SK-N-SH (cell line): Measurements from ENCODE around the gene MLLT1. TPM values are rescaled to one million over a fixed set of nuclear protein-coding genes. Genes with fewer than 3 reads are reported as not detected.

ENCODE experiments used
- CTCF ChIA-PET: fragments of 300-600, 350-600 bp; formaldehyde crosslinking; extraction: SDS; loops from one replicate; lab custom pipeline; 2021; lab: Yijun Ruan, JAX
- POLR2A ChIA-PET: fragments of 350-600 bp; sonication (Branson Sonifier 250); formaldehyde crosslinking; extraction: SDS; loops from one replicate; lab custom pipeline; 2020; ENCODE audit warnings: antibody characterized with exemption, inconsistent platforms; lab: Yijun Ruan, JAX
- DNase-seq: peaks from one replicate; pipeline ENCODE4 v3.0.0; 2012
- H2AFZ ChIP-seq: fragments of 200-600 bp; sonication (generic); 2 replicates; pipeline ENCODE4 v1.8.1; 2016; ENCODE audit warnings: antibody characterized with exemption, mild to moderate bottlenecking, low read depth
- H3F3A ChIP-seq: fragments of 200-600 bp; sonication (generic); replicated peaks from 2 replicates; pipeline ENCODE3; 2016; ENCODE audit warnings: antibody characterized with exemption, mild to moderate bottlenecking; ENCODE audit not compliant: insufficient read depth
- H3K27ac ChIP-seq, 2 experiments: fragments of 200-500 bp in 1 of 2; fragments of 200-600 bp in 1 of 2; sonication (Bioruptor generic) in 1 of 2; sonication (generic), shearing (Covaris generic) in 1 of 2; 2 replicates each; pipeline versions ENCODE4 v1.5.1 to v1.6.1; 2014 to 2016; ENCODE audit warnings: low read depth in 2 of 2, inconsistent platforms in 1 of 2, low read length in 1 of 2, mild to moderate bottlenecking in 1 of 2, mixed read lengths in 1 of 2
- H3K27me3 ChIP-seq: fragments of 200-600 bp; sonication (generic), shearing (Covaris generic); 2 replicates; pipeline ENCODE4 v1.6.1; 2016; ENCODE audit warnings: mixed run types; ENCODE audit not compliant: insufficient read depth
- H3K36me3 ChIP-seq, 2 experiments: fragments of 200-500 bp in 1 of 2; fragments of 200-600 bp in 1 of 2; sonication (Bioruptor generic) in 1 of 2; sonication (generic) in 1 of 2; replicated peaks in 1 of 2; 2 replicates each; pipeline versions ENCODE3 to v1.5.1; 2014 to 2016; ENCODE audit warnings: low read length in 1 of 2, mild to moderate bottlenecking in 1 of 2; ENCODE audit not compliant: insufficient read depth in 2 of 2, control insufficient read depth in 1 of 2
- H3K4me1 ChIP-seq, 2 experiments: fragments of 200-500 bp in 1 of 2; fragments of 200-600 bp in 1 of 2; sonication (Bioruptor generic) in 1 of 2; sonication (generic), shearing (Covaris generic) in 1 of 2; 2 replicates each; pipeline versions ENCODE4 v1.5.1 to v1.6.1; 2014 to 2016; ENCODE audit warnings: low read depth in 1 of 2, low read length in 1 of 2, mixed run types in 1 of 2; ENCODE audit not compliant: insufficient read depth in 2 of 2, control insufficient read depth in 1 of 2
- H3K4me2 ChIP-seq: fragments of 200-600 bp; sonication (generic), shearing (Covaris generic); 2 replicates; pipeline ENCODE4 v1.6.1; 2017; ENCODE audit warnings: mixed run types
- H3K4me3 ChIP-seq, 2 experiments: fragments of 200-500 bp in 1 of 2; fragments of 200-600 bp in 1 of 2; sonication (Bioruptor generic) in 1 of 2; sonication (generic), shearing (Covaris generic) in 1 of 2; 2 replicates each; pipeline versions ENCODE4 v1.5.1 to v1.8.1; 2014 to 2016; ENCODE audit warnings: low read depth in 2 of 2, inconsistent platforms in 1 of 2, low read length in 1 of 2, mild to moderate bottlenecking in 1 of 2, mixed read lengths in 1 of 2, moderate library complexity in 1 of 2
- H3K79me2 ChIP-seq: fragments of 200-600 bp; sonication (generic); 2 replicates; pipeline ENCODE4 v1.8.1; 2017; ENCODE audit warnings: mild to moderate bottlenecking; ENCODE audit not compliant: insufficient read depth
- H3K9ac ChIP-seq: fragments of 200-600 bp; sonication (generic); 2 replicates; pipeline ENCODE4 v1.6.1; 2017; ENCODE audit warnings: mixed run types
- H3K9me2 ChIP-seq: fragments of 200-600 bp; sonication (generic); 2 replicates; pipeline ENCODE4 v1.6.1; 2017; ENCODE audit warnings: mixed run types
- H3K9me3 ChIP-seq: fragments of 200-600 bp; sonication (generic); 2 replicates; pipeline ENCODE4 v1.6.1; 2017; ENCODE audit warnings: mixed run types, mild to moderate bottlenecking, moderate library complexity
- H4K20me1 ChIP-seq: fragments of 200-600 bp; sonication (generic); 2 replicates; pipeline ENCODE4 v1.6.1; 2017; ENCODE audit warnings: mild to moderate bottlenecking, mixed run types; ENCODE audit not compliant: insufficient read depth
- CHD2 ChIP-seq: fragments of 150-350 bp; IDR thresholded peaks from 2 replicates; pipeline ENCODE4 v1.6.1; 2018; ENCODE audit warnings: low read length; ENCODE audit not compliant: partially characterized antibody
- CTCF ChIP-seq: fragments of 200-600 bp; sonication (generic); IDR thresholded peaks from 2 replicates; pipeline ENCODE4 v1.6.1; 2017; ENCODE audit warnings: antibody characterized with exemption, mild to moderate bottlenecking, moderate library complexity
- ELF1 ChIP-seq: IDR thresholded peaks from 2 replicates; pipeline ENCODE4 v1.4.0; 2012
- EZH2phosphoT487 ChIP-seq: fragments of 200-600 bp; sonication (generic); IDR thresholded peaks from 2 replicates; pipeline ENCODE4 v1.6.1; 2017; ENCODE audit warnings: low read depth, mixed run types, mild to moderate bottlenecking, antibody characterized with exemption, moderate library complexity, borderline replicate concordance
- FOSL2 ChIP-seq: IDR thresholded peaks from 2 replicates; pipeline ENCODE4 v1.4.0; 2012; ENCODE audit warnings: low read depth, mild to moderate bottlenecking, moderate library complexity, borderline replicate concordance
- FOXJ3 ChIP-seq: sonication (generic); formaldehyde crosslinking; IDR thresholded peaks from 2 replicates; pipeline ENCODE4 v1.5.1; 2020; ENCODE audit warnings: mild to moderate bottlenecking, missing genetic modification reagents
- GABPA ChIP-seq: IDR thresholded peaks from 2 replicates; pipeline ENCODE4 v1.4.0; 2012; ENCODE audit warnings: low read depth, mild to moderate bottlenecking
- JUND ChIP-seq: IDR thresholded peaks from 2 replicates; pipeline ENCODE4 v1.4.0; 2012
- MEF2A ChIP-seq: IDR thresholded peaks from 2 replicates; pipeline ENCODE4 v1.4.0; 2012; ENCODE audit warnings: low read depth, borderline replicate concordance
- NFIC ChIP-seq: IDR thresholded peaks from 2 replicates; pipeline ENCODE4 v1.4.0; 2012; ENCODE audit warnings: borderline replicate concordance
- PBX3 ChIP-seq: IDR thresholded peaks from 2 replicates; pipeline ENCODE4; 2012
- SIN3A ChIP-seq: IDR thresholded peaks from 2 replicates; pipeline ENCODE4 v1.6.1; 2012; ENCODE audit warnings: low read depth, mild to moderate bottlenecking, low read length, moderate library complexity, borderline replicate concordance
- SMC3 ChIP-seq: IDR thresholded peaks from 2 replicates; pipeline ENCODE4 v1.6.1; 2012; ENCODE audit warnings: low read depth, low read length, improper control_type of control experiment
- TAF1 ChIP-seq: IDR thresholded peaks from 2 replicates; pipeline ENCODE4 v1.6.1; 2012; ENCODE audit warnings: low read depth, mild to moderate bottlenecking, low read length, moderate library complexity, borderline replicate concordance
- USF1 ChIP-seq: IDR thresholded peaks from 2 replicates; pipeline ENCODE4 v1.4.0; 2012; ENCODE audit warnings: low read depth, borderline replicate concordance
- YY1 ChIP-seq: IDR thresholded peaks from 2 replicates; pipeline ENCODE4 v1.4.0; 2012; ENCODE audit warnings: low read depth, mild to moderate bottlenecking
- WGBS: methylation state at CpG from one replicate; pipeline ENCODE4 v1.1.6; 2017; ENCODE audit warnings: low lambda C conversion rate; 5-methylcytosine and 5-hydroxymethylcytosine counted together
- polyA plus RNA-seq, 3 experiments: library from polyadenylated mRNA; depleted of rRNA; stranded (reverse); fragments of >200 nt; gene quantifications; 2 replicates each; pipeline ENCODE4 v1.2.3, GENCODE V29; 2012

MLLT1 gene
- polyA plus RNA-seq, 1 of the 3 experiments (the other 2 are of a cell fraction) = 19.0 TPM

- no peak for TF ChIP-seq SMC3
- no peak for TF ChIP-seq CHD2
- TF ChIP-seq FOXJ3 (CRISPR knock-in tag) = no peak
- no peak for TF ChIP-seq FOSL2
- TF ChIP-seq TAF1 = no peak
These were observed 94.5 kb downstream of the MLLT1 start (continued) for GRCh38 chr19:6185093-6185834.

GRCh38 chr19:6181119-6181518, 98.7 kb downstream of the MLLT1 start:
- DNase-seq = no peak
- H3K4me3 ChIP-seq = no peak overlapping the region
- peaks cover 16% of the 10 kb centered on the region; the same call in 1 of the 2 replicates for H3K27me3 ChIP-seq
- H3K9me3 ChIP-seq = no peaks in the 10 kb centered on the region
- no peak overlapping the region for H2AFZ ChIP-seq
- H3K79me2 ChIP-seq = no peaks in the 10 kb centered on the region
- H3K27ac ChIP-seq = no peak overlapping the region
- H4K20me1 ChIP-seq = no peaks in the 10 kb centered on the region
- no peak overlapping the region for H3K4me2 ChIP-seq
- no peaks in the 10 kb centered on the region for H3K4me1 ChIP-seq
- POLR2A ChIA-PET = no interaction called here
- whole genome bisulfite sequencing = 42% methylated on average over 2 of the region's 2 CpGs
- no peaks in the 10 kb centered on the region for H3K36me3 ChIP-seq
- no peak overlapping the region for H3K9ac ChIP-seq
- H3F3A ChIP-seq = no peaks in the 10 kb centered on the region
- CTCF ChIA-PET = no interaction called here
- TF ChIP-seq JUND (no peak), PBX3 (no peak), YY1 (no peak), ELF1 (no peak)
- H3K9me2 ChIP-seq = no peaks in the 10 kb centered on the region

GRCh38 chr19:6173190-6173589, 106.6 kb downstream of the MLLT1 start:
- no peak overlapping the region for H3K27ac ChIP-seq
- TF ChIP-seq GABPA (no peak), USF1 (no peak), MEF2A (no peak), CTCF (no peak), SIN3A (no peak), TAF1 (no peak), EZH2phosphoT487 (no peak), FOXJ3 (CRISPR knock-in tag) (no peak), FOSL2 (no peak), NFIC (no peak)
- no peaks in the 10 kb centered on the region for H3K4me1 ChIP-seq
- no peak for DNase-seq
- H3K79me2 ChIP-seq = no peaks in the 10 kb centered on the region
- WGBS = 59% methylated on average over 4 of the region's 5 CpGs
- no peaks in the 10 kb centered on the region for H3K36me3 ChIP-seq
- no peaks in the 10 kb centered on the region for H3F3A ChIP-seq
- H3K4me2 ChIP-seq = no peak overlapping the region
- no peak overlapping the region for H2AFZ ChIP-seq
- H4K20me1 ChIP-seq = no peaks in the 10 kb centered on the region
- CTCF ChIA-PET = no interaction called here
- POLR2A ChIA-PET = no interaction called here
- H3K27me3 ChIP-seq = peaks cover 10% of the 10 kb centered on the region; the same call in 1 of the 2 replicates
- no peak overlapping the region for H3K4me3 ChIP-seq
- no peaks in the 10 kb centered on the region for H3K9me2 ChIP-seq
- H3K9me3 ChIP-seq = no peaks in the 10 kb centered on the region; the same call in 1 of the 2 replicates
- H3K9ac ChIP-seq = no peak overlapping the region
